Measurements from ENCODE around the gene CAPZA1.

- TF ChIP-seq ZFX (IDR thresholded peaks at IDR 0.05) (no peak), CTCF (conservative IDR thresholded peaks at IDR 0.05) (no peak)
Observed at GRCh38 chr1:112581586-112582192, 37.9 kb upstream of the CAPZA1 start.
